GM19463 (cell line): ENCODE results near the gene COMMD10.

Experiments used
- ATAC-seq: cut with Tn5 transposase; IDR thresholded peaks from one replicate; pipeline ENCODE4 v1.9.1; 2021; ENCODE audit warnings: mild to moderate bottlenecking, moderate library complexity; ENCODE audit not compliant: unreplicated experiment

COMMD10 gene

GRCh38 chr5:116209166-116209565 is 124.3 kb downstream of the COMMD10 start:
- ATAC-seq = no peak

DNA sequence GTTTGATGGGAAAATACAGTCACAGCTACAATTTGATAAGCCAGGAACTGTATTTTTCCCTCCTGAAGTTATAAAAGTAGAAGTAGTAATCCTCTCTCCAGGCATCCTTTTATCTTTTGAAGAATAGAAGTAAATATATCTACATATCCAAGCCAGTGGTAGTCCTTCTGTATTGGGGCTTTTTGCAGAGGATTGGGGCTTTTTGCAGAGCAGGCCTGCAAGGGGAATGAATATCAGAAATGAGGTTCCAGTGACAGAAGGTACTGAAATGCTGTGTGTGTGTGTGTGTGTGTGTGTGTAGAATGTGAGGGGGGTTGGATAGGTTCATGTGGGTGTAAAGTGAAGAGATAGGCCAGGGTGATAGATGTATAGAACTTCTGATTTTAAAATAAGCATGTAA is 127.4 kb downstream of the COMMD10 start:
- no peak for ATAC-seq

DNA sequence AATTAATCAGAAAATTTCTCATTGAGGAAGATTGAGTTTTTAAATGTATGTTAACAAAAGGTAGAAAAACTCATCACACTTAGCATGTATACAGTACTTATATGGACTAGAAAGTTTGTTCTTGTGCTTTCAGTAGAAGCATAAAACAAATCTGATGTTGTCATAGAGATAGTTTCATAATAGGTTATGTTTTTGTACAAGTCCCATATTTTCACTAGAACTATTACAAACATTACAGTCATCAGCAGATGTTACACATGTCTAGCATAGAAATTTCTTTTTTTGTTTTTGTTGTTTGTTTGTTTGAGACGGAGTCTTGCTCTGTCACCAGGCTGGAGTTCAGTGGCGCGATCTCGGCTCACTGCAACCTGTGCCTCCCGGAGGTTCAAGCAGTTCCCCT is 131.4 kb downstream of the COMMD10 start:
- no peak for ATAC-seq

- ATAC-seq = no peak
Measured at GRCh38 chr5:116225281-116225922, 140.6 kb downstream of the COMMD10 start.

DNA sequence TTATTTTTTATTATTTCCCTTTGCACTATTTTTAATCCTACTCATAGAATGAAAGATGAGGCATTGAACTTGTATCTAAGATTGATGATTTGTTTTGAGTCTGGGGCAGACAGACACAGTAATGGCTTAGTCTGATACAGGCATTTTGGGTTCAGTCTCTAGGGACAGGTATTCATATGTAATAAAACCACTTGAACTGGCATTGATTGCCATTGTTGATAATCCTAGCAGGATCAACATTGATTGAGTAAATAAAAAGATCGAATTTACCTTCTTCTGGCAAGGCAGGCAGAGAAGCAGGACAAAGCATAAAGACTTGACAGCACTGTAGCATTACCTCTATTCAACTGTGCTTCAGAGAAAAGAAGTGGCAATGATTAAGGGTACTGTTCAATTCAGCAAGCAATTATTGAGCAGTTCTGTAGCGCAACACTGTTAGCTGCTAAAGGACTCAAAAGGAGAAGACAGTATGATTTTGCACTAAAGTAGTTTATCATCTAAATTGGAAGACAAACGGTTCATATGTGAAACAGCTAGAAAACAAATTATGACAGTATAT is 144.4 kb downstream of the COMMD10 start:
- ATAC-seq = no peak

DNA sequence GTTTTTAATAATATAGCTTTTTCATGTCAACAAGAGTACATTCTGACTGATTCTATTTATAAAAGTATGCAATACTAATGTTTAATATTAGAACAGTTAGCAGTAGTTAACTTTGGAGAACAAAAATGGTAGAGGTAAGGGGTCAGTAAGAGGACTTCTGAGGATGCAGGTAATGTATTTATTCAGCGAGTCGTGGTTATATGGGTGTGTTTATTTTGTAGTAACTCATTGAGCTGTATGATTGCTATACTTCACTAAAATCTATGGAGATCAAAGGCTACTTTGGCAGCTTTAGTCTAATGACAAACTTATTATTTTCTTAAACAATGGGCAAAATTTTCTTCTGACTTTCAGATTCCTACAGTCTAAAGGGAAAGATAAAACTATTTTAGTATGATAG is 146.5 kb downstream of the COMMD10 start:
- no peak for ATAC-seq

DNA sequence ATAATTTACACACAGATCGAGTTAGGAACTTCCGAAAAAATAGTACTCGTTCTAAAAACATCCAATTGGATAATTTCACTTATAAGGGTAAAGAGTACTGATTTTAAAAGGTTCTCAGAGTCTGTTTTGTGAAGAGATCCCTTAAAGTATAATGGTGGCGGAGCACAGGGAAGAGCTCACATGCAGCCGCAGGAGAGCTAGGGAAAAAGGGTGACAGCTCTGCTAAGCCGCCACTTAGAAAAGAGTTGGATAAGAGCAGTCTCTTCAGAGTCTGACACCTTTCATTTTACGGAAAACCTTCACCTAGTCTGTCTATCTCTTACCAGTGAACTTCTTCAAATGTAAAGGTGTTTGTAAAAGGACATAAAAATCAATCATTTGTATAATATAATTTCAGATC is 149.9 kb downstream of the COMMD10 start:
- no peak for ATAC-seq

DNA sequence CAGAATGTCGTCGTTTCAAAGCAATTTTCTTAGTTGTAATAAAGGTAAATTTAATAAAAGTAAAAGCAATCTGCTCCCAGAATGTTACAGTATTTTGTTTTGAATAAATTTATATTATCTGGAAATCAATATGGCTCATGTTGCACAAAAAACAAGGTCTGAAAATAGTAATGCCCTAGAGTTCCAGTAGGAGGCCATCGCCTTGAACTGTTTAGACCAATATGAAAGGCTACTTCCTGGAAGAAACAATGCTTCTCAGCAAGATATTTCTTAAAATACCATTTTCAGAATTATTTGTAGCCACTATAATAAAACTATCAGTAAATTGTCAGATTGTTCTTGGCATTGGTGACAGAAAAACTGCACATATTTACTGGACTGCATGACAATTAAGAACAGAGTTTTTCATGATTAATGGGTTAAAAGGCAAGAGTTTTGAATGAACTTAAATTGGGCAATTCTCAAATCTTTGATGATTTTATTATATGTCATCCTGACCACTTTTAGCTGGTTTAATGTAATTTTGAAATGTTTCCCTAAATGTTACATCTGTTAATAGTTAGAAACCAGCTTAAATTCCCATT is 153.2 kb downstream of the COMMD10 start:
- no peak for ATAC-seq

DNA sequence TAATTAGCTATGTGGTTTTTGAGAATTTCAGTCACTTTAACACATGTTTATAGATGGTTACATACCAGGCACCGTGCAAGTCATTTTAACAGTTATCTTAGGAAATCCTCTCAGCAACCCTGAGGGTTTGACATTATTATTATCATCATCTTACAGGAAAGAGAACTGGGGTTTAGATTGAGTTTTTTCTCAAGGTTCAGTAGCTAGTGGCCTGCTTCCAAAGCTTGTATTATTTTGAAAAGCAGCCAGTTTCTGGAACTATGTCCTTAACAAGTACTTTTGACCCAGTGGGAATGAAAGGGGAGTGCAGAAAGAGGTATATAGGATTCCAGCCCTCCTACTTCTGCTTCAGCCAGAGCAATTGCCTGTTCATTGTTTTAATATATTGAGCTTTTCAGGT is 157.5 kb downstream of the COMMD10 start:
- no peak for ATAC-seq

DNA sequence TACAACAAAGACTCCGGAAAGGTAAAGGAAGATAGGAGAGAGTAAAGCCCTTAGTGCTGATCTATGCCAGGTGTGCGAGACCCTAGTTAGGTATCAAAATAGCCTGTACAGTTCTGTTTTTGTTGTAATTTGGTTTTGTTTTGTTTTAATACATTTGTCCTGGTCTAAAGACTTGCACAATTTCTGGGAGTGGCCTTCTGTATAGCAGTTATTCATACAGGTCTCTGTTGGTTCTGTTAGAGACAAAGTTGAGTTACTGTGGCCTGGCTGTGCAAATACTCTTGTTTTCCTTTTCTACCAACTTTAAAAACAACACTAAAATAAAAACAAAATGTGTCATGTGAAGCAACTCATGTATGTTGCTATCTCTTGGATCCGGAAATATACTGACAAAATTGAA is 163.6 kb downstream of the COMMD10 start:
- ATAC-seq = no peak

DNA sequence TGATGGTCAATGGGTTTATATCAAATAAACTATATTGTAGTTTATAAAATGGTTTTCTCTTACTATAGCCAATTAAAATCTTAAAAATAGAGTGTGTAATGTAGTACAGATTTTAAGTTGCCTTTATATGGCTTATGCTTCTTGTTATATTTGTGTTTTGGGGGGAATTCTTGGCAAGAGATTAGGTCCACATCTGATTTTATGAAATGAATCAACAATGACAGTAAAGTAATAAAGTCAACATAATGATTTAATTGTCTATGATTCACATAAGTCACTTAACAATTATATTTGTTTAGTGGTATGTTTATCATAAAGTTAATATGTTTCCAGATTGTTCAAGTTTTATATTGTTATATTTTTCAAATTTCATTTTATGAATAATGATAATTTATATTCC is 164.8 kb downstream of the COMMD10 start:
- no peak for ATAC-seq

DNA sequence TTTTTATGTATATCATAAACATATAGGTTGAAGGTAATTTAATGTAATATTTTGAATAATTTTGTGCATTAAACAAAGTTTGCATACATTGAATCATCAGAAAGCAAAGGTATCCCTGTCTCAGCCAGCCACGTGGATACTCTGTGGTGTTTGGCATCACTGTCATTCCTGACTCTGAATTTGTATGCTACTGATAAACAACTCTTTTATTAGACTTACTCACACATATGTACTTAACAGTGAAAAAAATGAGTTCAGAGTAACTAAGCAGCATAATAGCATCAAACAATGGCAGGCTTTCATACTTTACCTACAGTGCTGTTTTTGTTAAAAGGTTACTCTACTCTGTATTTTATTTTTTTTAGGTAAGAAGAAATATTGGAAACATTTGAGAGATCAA is 171.9 kb downstream of the COMMD10 start:
- no peak for ATAC-seq

GRCh38 chr5:116265471-116265870 is 180.6 kb downstream of the COMMD10 start:
- ATAC-seq = no peak

DNA sequence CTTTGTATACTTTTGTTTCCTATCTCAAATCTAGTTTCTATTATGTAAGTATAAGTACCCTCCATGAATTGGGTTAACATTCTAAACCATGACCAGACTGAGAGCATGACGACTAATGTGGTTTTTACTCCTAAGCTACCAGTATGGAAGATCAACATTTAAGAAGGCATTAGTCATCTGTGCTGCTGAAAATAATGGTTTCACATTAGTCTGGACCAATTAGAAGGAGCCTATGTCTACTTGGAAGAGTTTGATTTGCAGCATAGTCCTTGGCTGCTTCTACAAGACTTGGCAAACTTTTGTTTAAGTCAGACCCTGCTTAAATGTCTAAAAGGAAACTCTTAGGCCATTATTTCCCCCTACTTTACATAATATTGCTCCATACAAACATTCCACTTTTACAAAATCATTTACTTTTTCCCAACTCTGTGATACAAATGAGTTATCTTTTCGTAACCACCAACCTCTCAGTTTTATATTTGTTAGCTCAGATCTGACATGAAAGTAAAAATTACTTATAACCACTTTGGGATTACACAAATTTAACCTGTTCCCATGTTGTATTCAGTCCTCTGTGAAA is 186.7 kb downstream of the COMMD10 start:
- ATAC-seq = no peak

DNA sequence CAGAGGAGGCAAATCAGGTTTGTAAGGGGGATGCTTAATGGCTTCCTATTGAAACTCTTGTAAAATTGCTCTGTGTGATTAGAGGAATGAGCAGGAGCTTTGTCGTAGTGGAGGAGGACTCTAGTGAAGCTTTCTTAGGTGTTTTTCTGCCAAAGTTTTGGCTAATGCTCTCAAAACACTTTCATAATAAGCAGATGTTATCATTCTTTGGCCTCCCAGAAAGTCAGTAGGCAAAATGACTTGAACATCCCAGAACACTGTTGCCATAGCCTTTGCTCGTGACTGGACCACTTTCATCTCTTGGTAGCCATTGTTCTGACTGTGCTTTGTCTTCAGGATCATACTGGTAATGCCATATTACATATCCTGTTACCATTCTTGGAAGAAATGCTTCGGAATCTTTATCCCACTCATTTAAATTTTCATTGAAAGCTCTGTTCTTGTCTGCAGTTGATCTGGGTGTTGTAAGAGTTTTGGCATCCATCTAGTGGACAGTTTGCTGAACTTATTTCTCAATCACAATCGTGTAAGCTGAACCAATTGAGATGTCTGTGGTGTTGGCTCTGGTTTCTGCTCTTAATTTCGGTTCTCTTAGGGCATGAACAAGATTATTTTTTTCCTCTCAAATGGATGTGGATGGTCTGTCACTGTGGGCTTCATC is 187.6 kb downstream of the COMMD10 start:
- no peak for ATAC-seq

- ATAC-seq = peak; percentile 100
Measured at GRCh38 chr5:116273448-116274242, 188.8 kb downstream of the COMMD10 start.

GRCh38 chr5:116274251-116274650 is 189.4 kb downstream of the COMMD10 start:
- ATAC-seq = no peak

- no peak for ATAC-seq
Measured at GRCh38 chr5:116275282-116275681, 190.5 kb downstream of the COMMD10 start.

DNA sequence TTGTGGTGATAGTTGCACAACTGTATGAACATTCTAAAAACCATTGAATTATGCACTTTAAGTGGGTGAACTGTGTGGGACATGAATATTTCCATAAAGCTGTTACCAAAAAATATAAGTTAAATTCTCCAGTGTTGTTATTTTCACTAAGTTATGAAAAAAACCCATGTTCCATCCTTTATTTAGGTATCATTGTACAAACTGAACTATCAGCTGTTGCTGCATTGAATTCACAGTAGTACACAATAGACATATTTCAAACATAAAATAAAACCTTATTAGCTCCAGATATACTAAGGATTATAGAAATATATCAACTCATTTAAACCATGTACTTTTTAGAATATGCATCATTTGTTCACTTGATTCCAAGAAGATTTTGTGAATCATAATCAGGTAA is 192.1 kb downstream of the COMMD10 start:
- ATAC-seq = no peak

DNA sequence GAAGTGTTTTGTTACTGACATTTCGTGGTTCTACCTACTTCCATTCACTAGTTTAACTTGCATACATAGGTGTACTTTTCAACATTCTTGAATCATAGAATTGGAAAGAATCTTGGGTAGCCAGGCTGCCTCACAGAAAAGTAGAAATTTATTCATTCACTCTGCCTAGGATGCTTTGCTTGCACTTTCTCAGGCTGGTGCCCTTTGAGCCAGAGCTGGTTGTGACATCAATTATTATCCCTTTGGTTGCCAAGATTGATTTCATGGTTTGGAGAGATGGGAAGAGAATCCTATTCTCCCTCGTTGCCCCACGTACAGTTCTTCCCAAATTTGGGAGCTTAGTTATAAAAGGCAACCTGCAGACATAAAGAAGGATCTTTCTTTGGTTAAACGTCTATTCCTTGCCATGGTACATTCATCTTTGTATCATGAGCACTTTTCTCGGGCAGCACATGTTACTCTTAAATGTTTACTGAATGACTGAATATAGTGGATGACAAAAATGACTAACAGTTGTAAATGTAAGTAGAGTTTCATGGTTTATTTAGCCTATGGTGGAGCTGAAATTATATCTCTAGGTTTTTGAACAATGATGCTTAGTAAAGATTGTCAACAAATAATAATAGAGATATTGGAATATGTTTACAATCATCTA is 195.5 kb downstream of the COMMD10 start:
- no peak for ATAC-seq

DNA sequence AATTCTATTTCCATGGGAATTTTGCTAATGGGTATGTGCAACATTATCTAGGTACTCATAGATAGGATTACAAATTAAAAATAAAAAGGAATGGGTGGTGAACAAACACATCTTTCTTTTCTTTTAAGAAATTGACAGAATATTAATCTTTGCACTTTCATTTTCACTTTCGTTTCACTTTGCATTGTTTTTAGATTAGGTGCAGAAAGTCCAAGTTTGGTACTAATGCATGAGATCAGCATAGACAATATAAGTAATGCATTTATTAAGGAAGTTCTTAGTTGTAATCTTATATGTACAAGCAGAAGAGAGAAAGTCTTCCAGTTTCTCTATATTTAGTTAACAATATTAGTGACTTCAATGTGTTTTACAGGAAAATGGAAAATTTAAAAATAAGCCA is 196.5 kb downstream of the COMMD10 start:
- no peak for ATAC-seq
